ENCODE results near the gene SYNE3.

GRCh38 chr14:95489214-95490137, 27.0 kb downstream of the SYNE3 start:
- TF ChIP-seq CTCF (IDR thresholded peaks at IDR 0.05) (no peak), POLR2AphosphoS5 (IDR thresholded peaks at IDR 0.05; ENCODE audit: low read depth, low read length) (no peak), REST (IDR thresholded peaks at IDR 0.05; ENCODE audit: insufficient read depth in 1 of 2, low read depth in 2 of 2, low read length in 1 of 2) (no peak), SIN3A (IDR thresholded peaks at IDR 0.05; ENCODE audit: borderline replicate concordance, insufficient read depth, low read depth, low read length) (no peak)
